ENCODE results near the gene ANAPC10. TPM values are rescaled to one million over a fixed set of nuclear protein-coding genes. Genes with fewer than 3 reads are reported as not detected.
"Not testable (repeated sequence)": the region's sequence is repeated elsewhere in the genome, so short reads cannot be mapped to it uniquely, and the experiment has no call there.

The ANAPC10 gene, protein sequence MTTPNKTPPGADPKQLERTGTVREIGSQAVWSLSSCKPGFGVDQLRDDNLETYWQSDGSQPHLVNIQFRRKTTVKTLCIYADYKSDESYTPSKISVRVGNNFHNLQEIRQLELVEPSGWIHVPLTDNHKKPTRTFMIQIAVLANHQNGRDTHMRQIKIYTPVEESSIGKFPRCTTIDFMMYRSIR
- 29.0 and 36.4 TPM in 2 replicates for total RNA-seq (2014; rRNA removed; shearing (Covaris generic))

DNA sequence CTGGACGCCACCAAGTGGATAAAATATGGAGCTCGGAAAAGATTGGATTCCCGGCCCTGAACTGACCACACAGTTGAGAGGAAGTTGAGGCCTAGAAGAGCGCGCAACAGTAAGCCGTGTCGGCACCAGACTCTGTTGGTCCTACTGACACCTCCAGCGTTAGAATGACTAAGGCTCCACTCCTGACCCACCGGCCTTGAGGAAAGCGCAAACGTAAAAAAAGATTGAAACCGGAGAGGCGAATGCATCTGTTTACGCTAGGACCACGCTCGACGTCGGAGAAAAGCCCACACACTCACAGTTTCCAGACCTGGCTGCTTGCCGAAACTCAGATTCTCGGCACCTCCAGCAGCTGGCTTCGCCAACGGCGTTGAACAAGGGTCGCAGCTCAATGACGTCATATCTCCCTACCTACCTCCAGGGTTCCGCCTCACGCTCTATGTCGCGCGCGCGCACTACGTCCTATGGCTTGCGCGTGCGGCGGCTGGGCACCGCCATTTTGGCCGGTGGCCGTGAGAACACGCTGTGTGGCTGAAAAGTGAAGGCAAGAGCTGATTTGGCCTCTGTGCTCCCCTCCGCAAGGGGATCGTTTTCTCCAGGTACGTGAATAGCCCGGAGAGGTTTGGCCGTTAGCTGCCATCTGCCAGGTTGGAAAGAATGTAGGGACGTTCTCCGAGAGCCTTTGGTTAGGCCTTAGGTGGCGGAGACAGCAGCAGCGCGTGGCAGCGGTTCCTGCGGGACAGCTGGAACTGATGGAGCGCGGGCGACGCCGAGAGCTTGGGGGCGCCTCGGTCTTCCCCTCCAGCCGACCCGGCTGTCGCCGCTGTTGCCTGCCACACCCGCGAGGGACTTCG lies at the start of gene ANAPC10, which contains the start of gene ABCE1:
ANAPC10 (minus strand) TSS at position 376 of the 854 bp plus-strand sequence. CDS start 2,097 bp downstream, outside the sequence.
ABCE1 (plus strand) TSS at position 491 of the 854 bp plus-strand sequence. CDS start 6,102 bp downstream, outside the sequence.
- DNase-seq (ENCODE audit: low read depth), result peak; percentile 95

DNA sequence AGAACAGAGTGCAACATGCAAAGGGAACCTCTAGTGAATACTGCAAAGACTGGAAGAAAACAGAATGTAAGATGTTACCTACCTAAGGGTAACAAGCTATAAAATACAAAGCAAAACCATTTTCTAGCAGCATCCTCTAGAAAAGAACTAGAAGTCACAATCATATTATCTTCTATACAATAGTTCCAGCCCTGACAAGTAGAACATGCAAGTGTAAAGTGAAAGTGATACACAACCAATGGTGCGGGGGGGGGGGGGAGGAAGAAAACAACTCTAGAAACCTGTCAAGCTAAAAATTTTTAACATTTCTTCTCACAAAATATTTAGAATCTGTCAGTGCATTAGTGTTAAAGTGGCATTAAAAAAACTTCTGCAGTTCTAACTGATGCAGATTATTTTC lies 38.2 kb upstream of the ANAPC10 start:
- DNase-seq (ENCODE audit: low read depth), result not testable (repeated sequence)

DNA sequence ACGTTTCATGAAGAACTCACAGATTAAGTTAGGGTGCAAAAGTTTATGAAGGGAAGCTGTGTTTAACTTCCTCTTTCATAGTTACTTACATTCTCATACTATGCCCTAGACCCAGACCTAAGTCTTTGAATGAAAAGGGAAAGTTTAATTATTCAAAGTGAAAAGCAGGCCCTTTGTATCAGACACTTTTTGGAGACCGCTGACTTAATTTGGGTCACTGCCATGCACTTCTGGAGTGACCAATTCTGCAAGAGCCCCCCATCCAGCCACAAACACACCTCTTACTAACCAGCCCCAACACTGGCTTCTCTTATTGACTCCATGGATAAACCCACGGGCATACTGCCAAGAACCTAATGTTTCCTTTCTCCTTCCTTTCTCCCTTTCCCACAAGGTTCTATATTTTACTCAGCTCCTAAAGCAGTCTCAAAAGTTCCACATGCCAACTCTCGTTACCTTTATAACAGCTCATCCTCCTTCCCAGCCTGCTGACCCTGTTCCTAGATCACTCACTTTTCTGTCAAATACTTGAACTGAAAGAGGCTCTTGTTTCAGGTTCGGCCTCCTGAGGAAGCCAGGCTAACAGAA lies 34.6 kb upstream of the ANAPC10 start:
- DNase-seq (ENCODE audit: low read depth), result peak; percentile 33

DNA sequence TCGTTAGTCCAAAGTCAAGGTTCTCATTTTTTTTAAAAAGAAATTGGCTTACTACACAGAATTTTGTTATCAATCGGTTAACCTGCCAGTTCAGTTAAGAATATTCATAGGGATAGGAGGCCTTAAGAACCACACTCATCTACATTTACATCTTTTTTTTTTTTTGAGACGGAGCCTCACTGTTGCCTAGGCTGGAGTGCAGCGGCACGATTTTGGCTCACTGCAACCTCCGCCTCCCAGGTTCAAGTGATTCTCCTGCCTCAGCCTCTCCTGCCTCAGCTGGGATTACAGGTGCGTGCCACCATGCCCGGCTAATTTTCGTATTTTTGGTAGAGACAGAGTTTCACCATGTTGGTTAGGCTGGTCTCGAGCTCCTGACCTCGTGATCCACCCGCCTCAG lies 33.9 kb upstream of the ANAPC10 start:
- no peak for DNase-seq (ENCODE audit: low read depth)

DNA sequence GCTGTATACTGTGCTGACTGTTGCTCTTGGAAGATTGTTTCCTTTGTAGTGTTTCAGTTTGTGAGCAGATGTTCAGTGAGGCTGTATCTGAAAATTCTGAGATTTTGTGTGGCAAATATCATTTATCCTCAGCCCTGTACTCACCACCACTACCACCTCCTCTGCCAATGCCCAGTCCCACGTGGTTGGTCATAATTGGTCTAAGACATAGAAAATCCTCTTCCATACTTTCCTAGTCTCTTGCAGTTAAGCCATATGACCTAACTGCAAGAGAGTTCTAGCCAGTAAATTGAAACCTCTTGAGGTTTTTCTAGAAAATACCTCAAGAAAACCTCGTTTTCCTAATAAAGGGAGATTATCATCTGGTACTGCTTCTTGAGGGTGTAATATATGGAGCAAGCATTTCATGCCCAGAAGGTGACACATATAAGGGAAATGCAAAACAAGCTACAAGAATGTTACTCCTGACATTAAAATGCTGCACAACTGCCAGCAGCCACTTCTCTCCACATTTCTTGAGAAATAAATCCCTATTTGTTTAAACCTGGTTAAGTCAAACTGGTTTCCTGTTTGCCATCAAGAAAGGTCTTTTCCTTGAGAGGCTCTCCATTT lies 32.9 kb upstream of the ANAPC10 start:
- DNase-seq (ENCODE audit: low read depth), result peak; percentile 73

DNA sequence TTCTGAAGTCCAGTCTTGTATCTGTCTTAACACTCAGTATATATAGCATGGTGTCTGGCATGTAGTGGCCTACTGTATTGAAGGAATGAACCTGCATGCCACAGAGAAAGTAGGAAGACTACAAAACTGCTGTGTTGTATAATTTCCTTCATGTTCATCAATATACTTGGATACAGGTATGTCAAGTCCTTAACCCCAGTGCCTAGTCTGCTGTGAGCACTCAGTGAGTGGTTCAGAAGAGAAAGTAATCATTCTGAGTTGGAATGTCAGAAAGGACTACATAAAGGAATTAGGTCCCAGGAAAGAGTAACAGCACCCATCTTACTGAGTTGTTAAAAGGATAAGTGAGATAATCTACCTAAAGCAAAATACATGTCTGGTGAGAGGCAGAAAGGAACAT lies 32.1 kb upstream of the ANAPC10 start:
- DNase-seq (ENCODE audit: low read depth), result no peak

DNA sequence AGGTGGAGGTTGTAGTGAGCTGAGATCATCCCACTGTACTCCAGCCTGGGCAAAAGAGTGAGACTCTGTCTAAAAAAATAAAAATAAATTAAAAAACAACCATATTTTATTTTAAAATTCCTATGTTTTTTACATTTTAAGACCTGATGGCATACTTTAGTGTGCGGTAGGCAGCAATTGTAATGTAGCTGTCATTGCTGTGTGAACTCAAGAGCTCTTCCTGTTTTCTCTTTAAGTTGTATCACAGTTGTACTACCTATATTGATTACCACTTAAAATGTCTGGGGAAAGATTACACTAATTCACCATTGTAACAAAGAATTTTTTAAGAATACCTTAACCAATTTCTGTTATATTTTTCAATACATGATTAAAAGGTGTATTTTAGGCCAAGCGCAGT lies 27.4 kb upstream of the ANAPC10 start:
- DNase-seq (ENCODE audit: low read depth), result no peak

DNA sequence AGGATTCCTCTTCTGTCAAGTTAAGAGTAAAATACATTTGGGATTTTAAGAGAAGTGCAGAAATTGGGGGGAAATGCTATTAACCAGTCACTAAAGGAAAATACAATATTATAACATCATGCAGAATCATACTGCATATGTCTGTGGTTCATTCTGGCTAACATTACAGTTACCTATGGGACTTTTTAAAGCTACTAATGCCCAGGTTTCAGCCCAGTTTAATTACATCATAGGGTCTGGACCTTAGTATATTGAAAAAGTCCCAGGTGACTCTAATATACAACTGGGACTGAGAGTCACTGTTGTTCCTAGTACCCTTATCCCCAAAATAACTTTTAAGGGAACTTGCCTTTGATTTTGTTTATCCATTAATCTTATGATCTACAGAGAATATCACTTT lies 10.1 kb upstream of the ANAPC10 start:
- DNase-seq (ENCODE audit: low read depth), result no peak

DNA sequence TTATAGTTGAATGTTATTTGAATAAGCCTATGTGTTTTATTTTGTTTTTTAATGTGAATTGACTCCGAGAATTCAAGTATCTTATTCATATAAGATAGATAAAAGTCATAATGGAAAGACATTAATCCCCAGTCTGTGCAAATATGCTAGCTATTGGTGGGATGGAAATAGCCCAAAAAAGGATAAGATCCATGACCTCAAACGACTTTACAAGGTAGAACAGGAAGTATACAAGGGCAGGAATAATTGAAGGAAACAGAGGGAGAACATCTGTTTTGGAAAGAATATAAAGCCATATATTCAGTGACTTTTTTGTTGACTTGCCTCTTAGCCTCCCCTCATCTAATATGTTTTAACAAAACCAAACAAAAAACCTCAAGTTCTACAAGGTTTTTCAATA lies 9.1 kb upstream of the ANAPC10 start:
- no peak for DNase-seq (ENCODE audit: low read depth)

DNA sequence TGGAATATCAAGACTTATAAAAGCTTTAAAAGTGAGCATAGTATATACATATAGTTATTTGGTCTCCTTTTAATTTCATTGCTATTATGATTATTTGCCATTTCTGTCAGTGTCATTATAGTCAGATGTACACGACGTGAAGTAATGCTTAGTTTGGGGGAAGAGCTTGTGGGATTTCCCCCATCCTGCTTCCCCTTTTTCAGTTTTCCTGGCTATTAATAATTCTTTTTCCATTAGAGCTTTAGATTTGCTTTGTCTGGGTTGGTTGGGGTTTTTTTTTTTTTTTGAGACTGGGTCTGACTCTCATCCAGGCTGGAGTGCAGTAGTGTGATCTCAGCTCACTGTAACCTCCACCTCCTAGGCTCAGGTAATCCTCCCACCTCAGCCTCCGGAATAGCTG lies 5.5 kb upstream of the ANAPC10 start:
- no peak for DNase-seq (ENCODE audit: low read depth)

DNA sequence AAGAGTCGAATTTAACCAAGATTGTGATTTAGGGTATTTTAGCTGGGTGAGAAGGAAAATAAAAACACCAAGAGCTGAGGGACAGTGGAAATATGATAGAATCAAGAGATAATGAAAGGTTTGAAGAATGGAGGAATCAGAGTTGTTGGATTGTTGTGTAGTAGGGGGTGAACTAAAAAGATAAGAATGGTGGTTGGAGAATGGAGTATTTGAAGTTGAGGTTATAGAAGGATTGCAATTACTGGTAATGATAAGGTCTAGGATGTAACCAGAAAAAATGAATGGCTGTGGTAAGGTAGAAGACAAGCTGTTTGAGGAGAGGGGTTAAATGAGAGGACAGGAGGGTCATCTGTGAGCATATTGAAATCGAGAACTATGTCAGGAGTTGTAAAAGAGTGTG lies 4.6 kb upstream of the ANAPC10 start:
- no peak for DNase-seq (ENCODE audit: low read depth)

DNA sequence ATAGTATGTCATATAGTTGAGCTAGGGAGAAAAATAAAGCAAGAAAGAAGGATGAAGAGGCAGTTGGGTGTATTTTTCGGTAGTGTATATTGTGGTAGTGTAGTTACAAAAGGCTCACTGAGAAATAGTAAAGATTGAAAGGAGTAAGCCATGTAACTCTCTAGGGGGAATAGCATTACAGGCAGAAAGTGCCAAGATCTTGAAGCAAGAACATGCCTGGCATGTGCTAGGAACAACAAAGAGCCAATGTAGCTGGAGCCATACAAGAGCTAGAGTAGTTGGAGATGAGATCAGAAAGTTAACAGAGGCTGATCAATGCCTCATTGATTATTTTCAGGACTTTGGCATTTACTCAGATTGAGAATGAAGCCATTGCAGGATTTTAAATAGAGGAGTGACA lies 3.1 kb upstream of the ANAPC10 start:
- DNase-seq (ENCODE audit: low read depth), result no peak

DNA sequence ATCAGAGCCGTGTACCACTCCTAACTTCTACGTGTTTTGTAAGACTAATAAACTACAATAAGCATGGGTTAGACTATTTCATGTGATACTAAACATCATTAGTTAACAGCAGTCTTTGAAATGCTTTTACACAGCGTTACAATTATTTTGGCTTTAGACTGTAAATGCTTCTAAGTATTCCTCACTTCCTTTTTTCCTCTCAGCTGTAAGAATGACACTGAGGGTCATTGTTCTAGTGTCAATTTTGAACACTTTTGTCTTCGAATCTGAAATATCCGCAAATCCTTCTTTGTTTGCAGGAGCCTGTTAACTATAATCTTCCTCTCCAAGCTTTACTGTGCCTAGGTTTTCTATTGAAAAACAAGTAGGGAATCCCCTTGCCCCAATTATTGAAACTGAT lies 1.7 kb upstream of the ANAPC10 start:
- DNase-seq (ENCODE audit: low read depth), result peak; percentile 2

DNA sequence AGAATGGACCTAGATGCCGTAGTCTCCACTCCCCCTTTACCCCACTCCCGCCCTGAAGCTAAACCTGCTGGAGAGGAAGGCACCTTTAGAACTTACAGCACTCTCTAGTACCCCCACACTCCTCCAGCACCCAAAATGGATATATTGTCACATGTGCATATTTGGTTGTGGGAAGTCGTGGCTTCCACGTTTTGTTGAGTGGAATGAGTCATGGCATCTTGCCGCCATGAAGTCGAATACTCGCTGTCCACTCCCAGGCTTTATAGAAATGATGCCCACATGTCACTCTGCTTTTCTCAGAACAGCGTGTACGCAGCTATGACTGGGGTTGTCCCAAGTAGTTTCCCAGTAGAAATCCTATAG lies 660 bp upstream of the ANAPC10 start:
- peak; percentile 69 for DNase-seq (ENCODE audit: low read depth)

DNA sequence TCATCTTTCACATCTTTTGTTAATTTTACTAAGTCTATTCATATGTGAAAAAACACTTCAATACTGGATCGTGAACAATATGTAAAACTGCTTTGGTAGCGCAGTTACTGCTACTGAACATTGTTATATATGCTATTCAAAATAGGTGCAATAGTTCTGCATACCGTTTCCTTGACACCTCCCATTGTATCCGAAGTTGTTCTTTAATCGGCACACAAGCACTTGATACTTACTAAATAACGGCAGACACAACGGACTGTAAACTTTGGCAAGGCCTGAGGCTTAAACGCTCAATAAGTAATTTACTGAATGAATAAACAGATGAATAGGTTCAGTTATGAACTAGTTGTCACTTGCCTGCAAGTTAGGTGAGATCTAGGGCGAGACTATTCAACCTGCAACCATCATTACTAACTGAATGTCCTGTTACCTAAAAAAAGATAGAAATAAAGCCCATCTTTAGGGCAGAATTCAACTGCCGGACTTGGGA lies 620 bp downstream of the ANAPC10 start:
- DNase-seq (ENCODE audit: low read depth), result no peak

DNA sequence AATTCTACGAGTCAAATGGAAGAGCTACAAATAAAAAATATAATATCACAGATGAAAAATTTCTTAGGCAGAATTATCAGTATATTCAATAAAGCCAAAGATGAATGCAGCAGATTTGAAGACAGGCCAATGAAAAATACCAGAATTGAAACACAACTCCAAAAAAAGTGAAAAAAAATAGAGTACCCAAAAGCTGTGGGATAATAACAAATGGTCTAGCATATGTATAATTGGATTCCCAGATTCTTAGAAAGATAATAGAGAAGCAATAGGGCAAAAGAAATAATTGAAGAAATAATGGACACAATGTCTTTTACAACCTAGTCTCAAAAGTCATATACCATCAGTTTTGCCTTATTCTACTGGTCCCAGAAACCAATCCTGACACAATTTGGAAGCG lies 4.4 kb downstream of the ANAPC10 start:
- DNase-seq (ENCODE audit: low read depth), result no peak

DNA sequence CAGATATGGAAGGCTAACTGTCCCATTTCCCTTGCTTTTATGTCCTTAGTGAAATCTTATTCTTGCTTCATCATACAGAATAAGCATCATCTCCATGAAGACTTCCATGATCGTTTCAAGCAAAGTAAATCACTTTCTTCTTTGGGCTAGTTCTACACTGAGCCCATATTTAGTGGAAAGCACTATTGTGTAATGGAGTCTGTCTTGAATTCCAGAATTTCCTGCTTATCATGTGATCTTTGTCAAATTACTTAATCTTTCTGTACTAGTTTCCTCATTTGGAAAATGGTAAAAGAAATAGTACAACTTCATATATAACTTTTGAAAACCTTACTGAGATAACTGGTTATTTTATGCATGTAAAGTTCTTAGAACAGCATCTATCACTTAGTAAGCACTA lies 7.6 kb downstream of the ANAPC10 start:
- DNase-seq (ENCODE audit: low read depth), result no peak

DNA sequence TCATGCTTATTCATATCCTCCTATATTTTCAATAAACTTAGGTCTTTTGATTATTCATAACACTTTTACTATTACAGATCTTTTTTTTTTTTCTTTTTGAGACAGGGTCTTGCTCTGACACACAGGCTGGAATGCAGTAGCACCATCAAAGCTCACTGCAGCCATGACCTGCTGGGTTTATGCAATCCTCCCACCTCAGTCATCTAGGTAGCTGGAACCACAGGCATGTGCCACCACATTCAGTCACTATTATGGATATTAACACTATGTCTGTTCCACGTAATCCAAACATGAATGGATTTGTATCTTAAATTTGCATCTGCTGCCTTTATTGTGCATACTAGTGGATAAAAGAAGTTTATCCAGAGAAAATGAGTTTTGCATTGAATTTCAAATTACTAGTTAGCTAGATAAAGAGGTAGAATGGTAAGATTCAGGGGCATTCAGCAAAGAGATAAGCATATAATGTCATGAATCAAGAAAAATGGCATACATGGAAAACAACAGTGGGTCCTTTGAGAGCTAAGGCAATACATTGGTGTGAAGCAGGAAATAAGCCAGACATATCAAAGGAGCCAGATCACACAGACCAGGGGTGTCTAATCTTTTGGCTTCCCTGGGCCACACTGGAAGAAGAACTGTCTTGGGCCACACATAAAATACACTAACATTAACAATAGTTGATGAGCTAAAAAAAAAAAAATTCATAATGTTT lies 13.9 kb downstream of the ANAPC10 start:
- DNase-seq (ENCODE audit: low read depth), result peak; percentile 67

DNA sequence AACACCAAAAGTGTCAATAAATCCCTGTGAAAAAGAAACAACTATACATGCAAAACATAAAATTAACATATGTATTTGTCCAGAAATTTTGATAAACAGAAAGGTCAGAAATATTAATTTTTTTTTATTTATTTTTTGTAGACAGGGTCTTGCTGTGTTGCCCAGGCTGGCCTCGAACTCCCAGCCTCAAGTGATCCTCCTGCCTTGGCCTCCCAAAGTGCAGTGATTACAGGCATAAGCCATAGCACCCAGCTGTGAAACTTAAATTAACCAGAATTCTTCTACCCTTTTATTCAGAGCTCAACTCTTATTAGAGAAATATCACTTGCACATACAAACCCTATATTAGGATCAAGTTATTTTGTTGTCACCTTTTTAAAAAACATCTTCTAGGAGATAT lies 16.2 kb downstream of the ANAPC10 start:
- DNase-seq (ENCODE audit: low read depth), result no peak

DNA sequence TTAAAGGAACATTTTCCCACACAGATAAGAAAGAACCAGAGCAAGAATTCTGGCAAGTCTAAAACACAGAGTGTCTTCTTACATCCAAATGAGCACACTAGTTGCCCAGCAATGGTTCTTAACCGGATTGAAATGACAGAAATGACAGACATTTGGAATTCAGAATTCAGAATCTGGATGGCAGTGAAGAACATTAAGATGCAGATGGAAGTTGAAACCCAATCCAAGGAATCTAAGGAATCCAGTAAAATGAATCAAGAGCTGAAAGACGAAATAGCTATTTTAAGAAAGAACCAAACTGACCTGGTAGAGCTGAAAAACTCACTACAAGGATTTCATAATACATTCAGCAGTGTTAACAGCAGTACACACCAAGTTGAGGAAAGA lies 21.5 kb downstream of the ANAPC10 start:
- no peak for DNase-seq (ENCODE audit: low read depth)

DNA sequence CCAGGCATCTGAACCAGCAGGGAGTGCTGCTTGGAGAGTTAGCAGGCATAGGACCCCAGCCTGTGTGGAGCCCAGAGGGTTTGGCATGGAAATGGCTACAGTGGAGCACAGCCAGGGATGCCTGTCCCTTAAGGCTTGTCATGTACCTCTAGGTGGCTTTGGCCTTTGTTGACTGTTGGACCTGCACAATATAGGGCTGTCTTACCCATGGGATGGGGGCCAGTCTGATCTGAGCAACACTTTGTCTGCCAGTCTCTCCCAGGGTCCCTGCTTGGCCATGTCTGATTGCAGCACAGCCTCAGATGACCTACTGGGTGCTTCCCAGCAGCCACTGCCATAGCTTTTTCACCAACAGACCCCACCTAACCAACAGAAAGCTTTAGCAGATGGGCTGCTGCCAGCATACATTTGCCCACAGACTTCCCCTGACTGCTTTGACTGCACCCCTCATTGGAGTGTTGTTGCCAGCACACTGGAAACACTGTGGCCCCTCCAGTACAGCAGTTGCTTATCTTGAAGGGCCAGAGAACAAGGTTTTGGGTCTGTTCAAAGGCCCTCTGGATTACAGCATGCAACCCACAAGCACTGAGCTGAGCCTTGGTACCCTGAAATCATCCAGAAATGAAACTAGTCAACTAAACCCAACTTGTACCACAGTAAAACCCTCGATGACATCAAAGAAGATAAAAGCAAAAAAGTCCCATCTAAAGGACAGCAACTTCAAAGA lies 22.1 kb downstream of the ANAPC10 start:
- DNase-seq (ENCODE audit: low read depth), result no peak

All from M059J (cell line).